RWPE2 (cell line): ENCODE measurements around the gene DCBLD2.

ENCODE experiments used
- ATAC-seq: fragments of 200-7000 bp; cut with Tn5 transposase; 3 replicates; pipeline ENCODE4 v1.9.1; 2021; ENCODE audit warnings: low read depth
- DNase-seq: peaks from one replicate; pipeline ENCODE4 v3.0.0-alpha.2; 2020; ENCODE audit warnings: low spot score
- H3K27ac ChIP-seq: fragments of 450-650 bp; 2 replicates; pipeline ENCODE4 v1.5.1; 2017; ENCODE audit warnings: mild to moderate bottlenecking; ENCODE audit not compliant: poor library complexity, severe bottlenecking
- H3K27me3 ChIP-seq: fragments of 250-450 bp; sonication (Bioruptor Pico); 2 replicates; pipeline ENCODE4 v1.5.1; 2021; ENCODE audit warnings: mild to moderate bottlenecking, moderate library complexity; ENCODE audit not compliant: insufficient read depth, poor library complexity, severe bottlenecking
- H3K36me3 ChIP-seq: fragments of 250-450 bp; sonication (Bioruptor Pico); 2 replicates; pipeline ENCODE4 v1.5.1; 2020; ENCODE audit warnings: low read depth, mild to moderate bottlenecking, moderate library complexity
- H3K4me1 ChIP-seq: fragments of 250-450 bp; sonication (Bioruptor Pico); 2 replicates; pipeline ENCODE4 v1.5.1; 2021; ENCODE audit warnings: mild to moderate bottlenecking, moderate library complexity; ENCODE audit not compliant: insufficient read depth, poor library complexity, severe bottlenecking
- H3K4me3 ChIP-seq: fragments of 250-450 bp; sonication (Bioruptor Pico); 2 replicates; pipeline ENCODE4 v1.5.1; 2021; ENCODE audit warnings: mild to moderate bottlenecking, moderate library complexity; ENCODE audit not compliant: severe bottlenecking
- H3K9me3 ChIP-seq: fragments of 250-450 bp; sonication (Bioruptor Pico); 2 replicates; pipeline ENCODE4 v1.5.1; 2021; ENCODE audit warnings: mild to moderate bottlenecking, moderate library complexity; ENCODE audit not compliant: severe bottlenecking
- CTCF ChIP-seq: fragments of 450-650 bp; IDR thresholded peaks from one replicate; pipeline ENCODE4 v1.5.1; 2017; ENCODE audit warnings: mild to moderate bottlenecking, moderate library complexity; ENCODE audit not compliant: poor library complexity, severe bottlenecking

DCBLD2 gene

GRCh38 chr3:98893740-98894139, 7.8 kb downstream of the DCBLD2 start:
- H3K27me3 ChIP-seq = no peaks in the 10 kb centered on the region
- H3K4me1 ChIP-seq = peaks cover 66% of the 10 kb centered on the region
- ATAC-seq (peak; percentile 23), DNase-seq (no peak)
- H3K4me3 ChIP-seq = no peak overlapping the region
- no peak for TF ChIP-seq CTCF
- H3K36me3 ChIP-seq = peaks cover 73% of the 10 kb centered on the region
- peak overlapping the region; percentile 78 for H3K27ac ChIP-seq
- H3K9me3 ChIP-seq = no peaks in the 10 kb centered on the region

- no peaks in the 10 kb centered on the region for H3K27me3 ChIP-seq
- ATAC-seq = no peak
- H3K4me1 ChIP-seq = peaks cover 79% of the 10 kb centered on the region
- no peak for TF ChIP-seq CTCF
- H3K27ac ChIP-seq = peak overlapping the region; percentile 78
- peaks cover 66% of the 10 kb centered on the region for H3K36me3 ChIP-seq
- no peak overlapping the region for H3K4me3 ChIP-seq
- DNase-seq = no peak
- no peaks in the 10 kb centered on the region for H3K9me3 ChIP-seq
These were observed 9.2 kb downstream of the DCBLD2 start for GRCh38 chr3:98892263-98892662.

GRCh38 chr3:98890965-98891910, 10.3 kb downstream of the DCBLD2 start:
- Histone ChIP-seq H3K27ac (peak overlapping the region; percentile 78), H3K36me3 (peaks cover 59% of the 10 kb centered on the region), H3K4me3 (no peak overlapping the region), H3K9me3 (no peaks in the 10 kb centered on the region), H3K27me3 (no peaks in the 10 kb centered on the region), H3K4me1 (peaks cover 80% of the 10 kb centered on the region)
- no peak for TF ChIP-seq CTCF
- no peak for DNase-seq
- no peak for ATAC-seq

GRCh38 chr3:98890181-98890835, 11.2 kb downstream of the DCBLD2 start:
- no peak overlapping the region for H3K4me3 ChIP-seq
- peaks cover 60% of the 10 kb centered on the region for H3K36me3 ChIP-seq
- no peak for TF ChIP-seq CTCF
- DNase-seq = no peak
- H3K27ac ChIP-seq = peak overlapping the region; percentile 78
- no peak for ATAC-seq
- H3K9me3 ChIP-seq = no peaks in the 10 kb centered on the region
- peaks cover 86% of the 10 kb centered on the region for H3K4me1 ChIP-seq
- H3K27me3 ChIP-seq = no peaks in the 10 kb centered on the region
